K562 (cell line): ENCODE results near the gene RALGAPB. TPM values are rescaled to one million over a fixed set of nuclear protein-coding genes. Genes with fewer than 3 reads are reported as not detected.

ENCODE experiments used
- ATAC-seq: fragments of 200-7000 bp; cut with Tn5 transposase; 3 replicates; pipeline ENCODE4 v1.9.1; 2020; ENCODE audit warnings: moderate library complexity
- BruUV-seq: library from RNA; stranded (reverse); fragments of 400-500 nt; replicated peaks from 2 replicates; lab custom pipeline; 2021; lab: Mats Ljungman, UMichigan
- CTCF ChIA-PET: fragments of 300-600 bp; formaldehyde crosslinking; extraction: SDS; loops from one replicate; lab custom pipeline; 2021; ENCODE audit warnings: low intra/inter-chr PET ratio; lab: Yijun Ruan, JAX
- POLR2A ChIA-PET: fragments of 300-600, 350-650 bp; sonication (Branson Sonifier 250); formaldehyde crosslinking; extraction: SDS; loops from one replicate; lab custom pipeline; 2021; ENCODE audit warnings: antibody characterized with exemption, inconsistent platforms; lab: Yijun Ruan, JAX
- DNase-seq, 4 experiments: peaks; one replicate each; pipeline versions ENCODE4 v3.0.0 to v3.0.0-alpha.2; 2011 to 2018; ENCODE audit warnings: low spot score in 3 of 4, mixed read lengths in 3 of 4; ENCODE audit errors: extremely low read depth in 1 of 4
- FAIRE-seq: peaks from 2 replicates; lab custom pipeline; 2011; peaks lifted over from hg19 to GRCh38; lab: Jason Lieb, UNC
- H2AFZ ChIP-seq: 2 replicates; pipeline ENCODE4 v1.6.0; 2011; ENCODE audit warnings: low read depth, low read length, control low read depth, inconsistent platforms
- H3K27ac ChIP-seq: fragments of 200-600 bp; 3 replicates; pipeline ENCODE4 v1.8.0; 2011; ENCODE audit warnings: low read depth, mild to moderate bottlenecking, control low read depth, inconsistent platforms, low read length, moderate library complexity, mixed read lengths; ENCODE audit errors: extremely low read depth
- H3K27me3 ChIP-seq, 2 experiments: fragments of 300-600 bp in 1 of 2; 2 replicates in 1 of 2; 3 replicates in 1 of 2; pipeline versions ENCODE4 v1.6.0 to v1.8.0; 2011; ENCODE audit warnings: inconsistent platforms in 2 of 2, low read length in 2 of 2, mild to moderate bottlenecking in 1 of 2, mixed read lengths in 1 of 2, moderate library complexity in 1 of 2; ENCODE audit not compliant: control insufficient read depth in 2 of 2, insufficient read depth in 2 of 2
- H3K36me3 ChIP-seq: fragments of 300-600 bp; 3 replicates; pipeline ENCODE4 v1.8.0; 2011; ENCODE audit warnings: mild to moderate bottlenecking, low read length, inconsistent platforms; ENCODE audit not compliant: control insufficient read depth, insufficient read depth
- H3K4me1 ChIP-seq, 2 experiments: fragments of 200-600 bp in 1 of 2; replicated peaks in 1 of 2; 2 replicates in 1 of 2; 3 replicates in 1 of 2; pipeline versions ENCODE4 v1.5.1 to v1.8.0; 2011; ENCODE audit warnings: inconsistent platforms in 2 of 2, low read length in 2 of 2, mild to moderate bottlenecking in 1 of 2, mixed read lengths in 1 of 2, moderate library complexity in 1 of 2; ENCODE audit not compliant: control insufficient read depth in 2 of 2, insufficient read depth in 2 of 2
- H3K4me2 ChIP-seq: 2 replicates; pipeline ENCODE4 v1.6.1; 2011; ENCODE audit warnings: low read length, control low read depth, inconsistent platforms, mixed read lengths; ENCODE audit not compliant: insufficient read depth
- H3K4me3 ChIP-seq: fragments of 200-600 bp; sonication (generic), shearing (Covaris generic); 2 replicates; pipeline ENCODE4 v1.5.1; 2016; ENCODE audit warnings: control low read depth, inconsistent platforms
- H3K79me2 ChIP-seq: fragments of 200-600 bp; 3 replicates; pipeline ENCODE4 v1.8.0; 2011; ENCODE audit warnings: low read length, inconsistent platforms; ENCODE audit not compliant: control insufficient read depth, insufficient read depth
- H3K9ac ChIP-seq, 2 experiments: 2 replicates each; pipeline versions ENCODE4 v1.6.0 to v1.6.1; 2011; ENCODE audit warnings: low read depth in 2 of 2, low read length in 2 of 2, control low read depth in 1 of 2, inconsistent platforms in 1 of 2, mild to moderate bottlenecking in 1 of 2, mixed read lengths in 1 of 2; ENCODE audit not compliant: insufficient read depth in 1 of 2
- H3K9me1 ChIP-seq: one replicate; pipeline ENCODE4 v1.6.0; 2011; ENCODE audit warnings: inconsistent platforms, mild to moderate bottlenecking, low read length, moderate library complexity; ENCODE audit not compliant: control insufficient read depth, insufficient read depth
- H3K9me3 ChIP-seq: replicated peaks from 2 replicates; pipeline ENCODE4 v1.5.1; 2011; ENCODE audit warnings: low read depth, low read length, inconsistent platforms; ENCODE audit not compliant: control insufficient read depth, insufficient read depth
- H4K20me1 ChIP-seq: replicated peaks from 2 replicates; pipeline ENCODE4 v1.6.1; 2011; ENCODE audit warnings: low read length, inconsistent platforms, mixed read lengths; ENCODE audit not compliant: control insufficient read depth, insufficient read depth
- ETV6 ChIP-seq, 3 experiments: fragments of 150-350 bp in 1 of 3; sonication (generic) in 1 of 3; formaldehyde crosslinking in 1 of 3; IDR thresholded peaks; 2 replicates each; pipeline versions ENCODE4 v1.6.1 to v1.8.0; 2014 to 2022; ENCODE audit warnings: borderline replicate concordance in 2 of 3, low read depth in 2 of 3, antibody characterized with exemption in 1 of 3, low read length in 1 of 3, mild to moderate bottlenecking in 1 of 3, missing genetic modification reagents in 1 of 3
- MITF ChIP-seq: IDR thresholded peaks from 2 replicates; pipeline ENCODE4 v1.6.1; 2014; ENCODE audit warnings: antibody characterized with exemption
- STAG1 ChIP-seq: sonication (generic); formaldehyde crosslinking; IDR thresholded peaks from 2 replicates; pipeline ENCODE4 v1.5.0; 2020; ENCODE audit warnings: missing genetic modification reagents, borderline replicate concordance
- ZEB2 ChIP-seq: fragments of 450-650 bp; IDR thresholded peaks from 2 replicates; pipeline ENCODE4 v1.6.1; 2016
- ZNF134 ChIP-seq: fragments of 250-450 bp; sonication (Bioruptor Pico); conservative IDR thresholded peaks from 2 replicates; pipeline ENCODE4 v1.4.0; 2020
- WGBS: fragments of 100-300 bp; shearing (Covaris generic); methylation state at CpG from one replicate; pipeline ENCODE4 v1.1.6; 2016; ENCODE audit warnings: low coverage, mixed read lengths; ENCODE audit not compliant: insufficient coverage; ENCODE audit errors: missing lambda C conversion rate; 5-methylcytosine and 5-hydroxymethylcytosine counted together
- in situ Hi-C: fragments of 300-500 bp; cut with MboI; formaldehyde crosslinking; loops from 4 replicates; pipeline ENCODE4 v1.15.0; 2018; ENCODE audit warnings: inconsistent platforms, mixed read lengths
- intact Hi-C: fragments of 100-400 bp; cut with micrococcal nuclease; formaldehyde crosslinking; loops from 2 replicates; pipeline ENCODE4 v1.14.2; 2022
- polyA plus RNA-seq, 8 experiments: library from polyadenylated mRNA; depleted of rRNA in 4 of 8; stranded (reverse) in 5 of 8; unstranded in 3 of 8; fragments of >200 nt; fragmentation: Nextera tagmentation in 2 of 8; fragmentation: Illumina TruSeq in 1 of 8; extraction: Ambion mirVana in 2 of 8; extraction: Trizol in 1 of 8; gene quantifications; 2 replicates each; pipeline versions ENCODE4 v1.2.1 to v1.2.3, GENCODE V29; 2011 to 2014; ENCODE audit warnings: inconsistent platforms in 1 of 8, missing spikeins in 1 of 8
- total RNA-seq, 7 experiments: library from RNA; depleted of rRNA in 6 of 7; stranded (reverse); fragments of >200 nt in 6 of 7; fragmentation: Illumina TruSeq in 2 of 7; extraction: Trizol in 2 of 7; gene quantifications; 2 replicates each; pipeline versions ENCODE4 v1.2.1 to v1.2.3, GENCODE V29; 2011 to 2021; ENCODE audit warnings: low replicate concordance in 1 of 7

RALGAPB gene
- total and polyA plus RNA-seq, 9 of the 15 experiments (the other 6 are each of a cell fraction or from before 2014, with no cell fraction given), result 4.3 to 25.6 (median 13.6) TPM

- WGBS, result 38% methylated on average over 1 of the region's 1 CpG
- H3K27me3 ChIP-seq, result no peaks in the 10 kb centered on the region
- peaks cover 5% of the 10 kb centered on the region; the same call in 1 of the 2 replicates for H4K20me1 ChIP-seq
- ChIA-PET POLR2A (no interaction called here), CTCF (no interaction called here)
- in situ Hi-C loops, result no loop called here
- no peak overlapping the region for H3K4me3 ChIP-seq
- intact Hi-C loops, result loop anchor here (5.0 kb wide), 1 partner anchor 34 kb away; the partner anchor contains the start of gene SNHG17
- DNase-seq (no peak), ATAC-seq (no peak), FAIRE-seq (no peak)
- no TSS peak for BruUV-seq
- H3K79me2 ChIP-seq, result peaks cover 34% of the 10 kb centered on the region
- no peak overlapping the region for H3K27ac ChIP-seq
- H3K9me1 ChIP-seq, result no peaks in the 10 kb centered on the region
- no peak overlapping the region; the same call in 1 of the 2 replicates for H3K4me2 ChIP-seq
- no peaks in the 10 kb centered on the region for H3K9me3 ChIP-seq
- peaks cover 10 to 16% of the 10 kb centered on the region in 2 experiments; a peak in 4 of 5 replicates for H3K4me1 ChIP-seq
- peak overlapping the region; percentile 99 for H2AFZ ChIP-seq
- H3K9ac ChIP-seq, result no peak overlapping the region; a peak in 1 of 4 replicates
- TF ChIP-seq ZNF134, result no peak
- TF ChIP-seq MITF, result no peak
- no peak for TF ChIP-seq STAG1 (CRISPR knock-in tag)
- TF ChIP-seq ZEB2, result no peak
- TF ChIP-seq ETV6 (IDR thresholded peaks at IDR 0.05; ENCODE audit: borderline replicate concordance in 1 of 2, low read depth in 2 of 2, low read length in 1 of 2), result no peak
- TF ChIP-seq ETV6 (CRISPR knock-in tag; IDR thresholded peaks at IDR 0.05; ENCODE audit: borderline replicate concordance), result no peak
- 0 out of 3 replicates have a peak, but pooled peaks cover 4% of the 10 kb centered on the region for H3K36me3 ChIP-seq
Observed at GRCh38 chr20:38471245-38471644, 1.4 kb upstream of the RALGAPB start.
